Stomach smooth muscle (tissue), 2 donors: ENCODE measurements around the gene GLI1.
"Not testable (repeated sequence)": the region's sequence is repeated elsewhere in the genome, so short reads cannot be mapped to it uniquely, and the experiment has no call there.

ENCODE experiments used
- H3K27ac ChIP-seq: one replicate; pipeline ENCODE4 v1.7.0; 2013; ENCODE audit warnings: mild to moderate bottlenecking, low read length, inconsistent platforms
- H3K27me3 ChIP-seq, 2 donors: one replicate each; pipeline ENCODE4 v1.7.0; 2013; ENCODE audit warnings: low read length in 2 of 2; ENCODE audit not compliant: insufficient read depth in 2 of 2, control insufficient read depth in 1 of 2
- H3K36me3 ChIP-seq, 2 donors: one replicate each; pipeline ENCODE4 v1.7.0; 2013; ENCODE audit warnings: low read length in 2 of 2; ENCODE audit not compliant: control insufficient read depth in 2 of 2, insufficient read depth in 2 of 2
- H3K4me1 ChIP-seq: one replicate; pipeline ENCODE4 v1.7.0; 2013; ENCODE audit warnings: low read length; ENCODE audit not compliant: control insufficient read depth, insufficient read depth
- H3K4me3 ChIP-seq, 2 donors: one replicate each; pipeline ENCODE4 v1.7.0; 2013; ENCODE audit warnings: low read length in 2 of 2
- H3K9ac ChIP-seq, 2 donors: one replicate each; pipeline ENCODE4 v1.7.0; 2013; ENCODE audit warnings: low read length in 2 of 2, mild to moderate bottlenecking in 1 of 2
- H3K9me3 ChIP-seq, 2 donors: one replicate each; pipeline ENCODE4 v1.7.0; 2013; ENCODE audit warnings: low read length in 2 of 2; ENCODE audit not compliant: control insufficient read depth in 2 of 2
- donor health status: healthy.
- donor health status: Pancreatic carcinoma.

GLI1 gene

DNA sequence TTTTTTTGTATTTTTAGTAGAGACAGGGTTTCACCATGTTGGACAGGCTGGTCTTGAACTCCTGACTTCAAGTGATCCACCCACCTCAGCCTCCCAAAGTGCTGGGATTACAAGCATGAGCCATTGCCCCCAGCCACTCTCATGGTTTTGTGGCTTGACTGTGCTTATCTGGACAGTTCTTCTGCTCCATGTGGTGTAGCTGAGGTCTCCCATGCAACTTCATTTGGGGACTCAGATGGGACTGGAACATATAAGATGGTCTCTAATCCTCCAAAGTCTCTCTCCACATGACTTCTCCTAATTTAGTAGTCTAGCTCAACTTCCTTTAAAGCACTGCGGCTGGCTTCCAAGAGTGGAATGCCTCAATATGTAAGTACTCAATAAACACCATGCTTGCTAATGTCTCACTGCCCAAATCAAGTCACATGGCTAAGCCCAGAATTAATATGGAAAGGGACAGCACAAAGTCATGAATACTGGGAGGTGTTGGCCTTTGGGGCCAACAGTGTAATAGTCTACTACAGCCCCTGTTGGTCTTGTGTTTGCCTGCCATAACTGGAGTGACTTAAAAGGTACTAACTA, 17.6 kb upstream of the GLI1 start:
- H3K27ac ChIP-seq: no peak overlapping the region
- H3K36me3 ChIP-seq: no peaks in the 10 kb centered on the region
- no peak overlapping the region for H3K9ac ChIP-seq
- no peaks in the 10 kb centered on the region for H3K9me3 ChIP-seq
- H3K27me3 ChIP-seq: no peaks in the 10 kb centered on the region
- H3K4me1 ChIP-seq: no peaks in the 10 kb centered on the region
- no peak overlapping the region for H3K4me3 ChIP-seq

DNA sequence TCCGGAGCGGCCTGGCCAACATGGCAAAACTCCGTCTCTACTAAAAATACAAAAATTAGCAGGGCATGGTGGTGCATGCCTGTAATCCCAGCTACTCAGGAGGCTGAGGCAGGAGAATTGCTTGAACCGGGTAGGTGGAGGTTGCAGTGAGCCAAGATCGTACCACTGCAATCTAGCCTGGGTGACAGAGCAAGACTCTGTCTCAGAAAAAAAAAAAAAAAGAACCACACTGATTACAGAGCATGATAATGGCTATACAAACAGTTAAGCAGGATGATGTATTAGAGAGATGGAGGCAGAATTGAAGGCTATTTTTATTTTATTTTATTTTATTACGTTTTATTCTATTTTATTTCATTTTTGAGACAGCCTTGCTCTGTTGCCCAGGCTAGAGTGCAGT, 15.2 kb upstream of the GLI1 start:
- H3K9ac ChIP-seq, H3K36me3 ChIP-seq, H3K4me3 ChIP-seq, H3K27me3 ChIP-seq, H3K4me1 ChIP-seq, H3K27ac ChIP-seq, H3K9me3 ChIP-seq: not testable (repeated sequence)

DNA sequence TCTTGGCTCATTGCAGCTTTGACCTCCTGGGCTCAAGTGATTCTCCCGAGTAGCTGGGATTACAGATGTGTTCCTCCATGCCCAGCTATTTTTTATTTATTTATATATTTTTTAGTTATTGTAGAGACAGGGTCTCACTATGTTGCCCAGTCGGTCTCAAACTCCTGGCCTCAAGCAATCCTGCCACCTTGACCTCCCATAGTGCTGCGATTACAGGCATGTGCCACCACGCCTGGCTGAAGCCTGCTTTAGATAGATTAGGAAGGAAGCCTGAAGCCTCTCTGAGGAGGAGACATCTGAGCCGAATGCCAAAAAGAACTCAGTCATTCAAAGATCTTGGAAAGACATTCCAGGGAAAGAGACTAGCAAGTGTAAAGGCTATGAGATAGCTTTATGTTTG, 14.8 kb upstream of the GLI1 start:
- Histone ChIP-seq H3K36me3 (no peaks in the 10 kb centered on the region), H3K9me3 (peaks cover 0 to 2% of the 10 kb centered on the region in 2 donors), H3K4me1 (no peaks in the 10 kb centered on the region), H3K27ac (no peak overlapping the region), H3K9ac (no peak overlapping the region), H3K27me3 (no peaks in the 10 kb centered on the region), H3K4me3 (no peak overlapping the region)

DNA sequence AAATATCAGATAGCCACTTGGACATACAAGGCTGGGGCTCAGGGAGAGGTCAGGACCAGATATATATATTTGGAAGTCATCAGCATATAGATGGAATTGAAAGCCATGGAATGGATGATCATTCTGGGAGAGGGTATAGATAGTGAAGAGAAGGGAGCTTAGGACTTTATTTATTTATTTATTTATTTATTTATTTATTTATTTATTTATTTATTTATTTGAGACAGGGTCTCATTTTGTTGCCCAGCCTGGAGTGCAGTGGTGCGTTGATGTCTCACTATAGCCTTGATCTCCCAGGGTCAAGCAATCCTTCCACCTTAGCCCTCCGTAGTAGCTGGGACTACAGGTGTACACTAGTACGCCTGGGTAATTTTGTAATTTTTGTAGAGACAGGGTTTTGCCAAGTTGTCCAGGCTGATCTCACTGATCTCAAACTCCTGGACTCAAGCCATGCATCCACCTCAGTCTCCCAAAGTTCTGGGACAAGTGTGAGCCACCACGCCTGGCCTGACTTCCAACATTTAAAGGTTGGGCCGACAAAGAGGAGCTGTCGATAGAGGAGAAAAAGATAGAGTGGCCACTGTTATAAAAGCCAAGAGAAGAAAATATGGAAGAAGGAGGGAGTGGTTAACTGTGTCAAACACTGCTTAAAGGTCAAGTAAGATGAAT, 13.2 kb upstream of the GLI1 start:
- H3K9me3 ChIP-seq: peaks cover 0 to 2% of the 10 kb centered on the region in 2 donors
- H3K27me3 ChIP-seq: no peaks in the 10 kb centered on the region
- H3K4me3 ChIP-seq: no peak overlapping the region
- H3K4me1 ChIP-seq: peaks cover 2% of the 10 kb centered on the region
- H3K36me3 ChIP-seq: no peaks in the 10 kb centered on the region
- H3K27ac ChIP-seq: no peak overlapping the region
- H3K9ac ChIP-seq: no peak overlapping the region

DNA sequence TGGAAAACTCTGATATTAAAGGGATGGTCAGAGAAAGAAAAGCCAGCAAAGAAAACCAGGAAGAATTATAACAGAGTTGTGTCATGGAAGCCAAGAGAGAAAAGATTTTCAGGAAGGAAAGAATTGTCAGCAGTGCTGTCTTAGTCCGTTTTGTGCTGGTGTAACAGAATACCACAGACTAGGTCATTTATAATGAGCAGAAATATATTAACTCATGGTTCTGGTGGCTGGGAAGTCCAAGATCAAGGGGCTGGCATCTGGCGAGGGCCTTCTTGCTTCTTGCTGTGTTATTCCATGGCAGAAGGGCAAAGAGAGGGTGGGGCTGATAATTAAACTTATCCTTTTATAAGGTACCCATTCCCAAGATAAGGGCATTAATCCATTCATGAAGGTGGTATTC, 10.9 kb upstream of the GLI1 start:
- Histone ChIP-seq H3K9ac (no peak overlapping the region), H3K27me3 (no peaks in the 10 kb centered on the region), H3K4me3 (no peak overlapping the region), H3K36me3 (no peaks in the 10 kb centered on the region), H3K4me1 (peaks cover 17% of the 10 kb centered on the region), H3K27ac (no peak overlapping the region), H3K9me3 (peaks cover 0 to 2% of the 10 kb centered on the region in 2 donors)

DNA sequence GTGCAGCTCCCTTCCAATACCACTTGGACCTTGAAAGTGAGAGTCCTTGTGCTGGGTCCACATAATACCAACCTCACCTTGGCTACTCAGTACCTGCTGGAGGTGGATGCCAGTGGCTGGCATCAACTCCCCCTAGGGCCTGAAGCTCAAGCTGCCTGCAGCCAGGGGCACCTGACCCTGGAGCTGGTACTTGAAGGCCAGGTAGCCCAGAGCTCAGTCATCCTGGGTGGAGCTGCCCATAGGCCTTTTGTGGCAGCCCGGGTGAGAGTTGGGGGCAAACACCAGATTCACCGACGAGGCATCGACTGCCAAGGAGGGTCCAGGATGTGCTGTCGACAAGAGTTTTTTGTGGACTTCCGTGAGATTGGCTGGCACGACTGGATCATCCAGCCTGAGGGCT, 10.2 kb upstream of the GLI1 start:
- Histone ChIP-seq H3K36me3 (no peaks in the 10 kb centered on the region), H3K9me3 (peaks cover 0 to 2% of the 10 kb centered on the region in 2 donors), H3K27ac (no peak overlapping the region), H3K9ac (no peak overlapping the region), H3K27me3 (no peaks in the 10 kb centered on the region), H3K4me3 (no peak overlapping the region), H3K4me1 (peaks cover 17% of the 10 kb centered on the region)

DNA sequence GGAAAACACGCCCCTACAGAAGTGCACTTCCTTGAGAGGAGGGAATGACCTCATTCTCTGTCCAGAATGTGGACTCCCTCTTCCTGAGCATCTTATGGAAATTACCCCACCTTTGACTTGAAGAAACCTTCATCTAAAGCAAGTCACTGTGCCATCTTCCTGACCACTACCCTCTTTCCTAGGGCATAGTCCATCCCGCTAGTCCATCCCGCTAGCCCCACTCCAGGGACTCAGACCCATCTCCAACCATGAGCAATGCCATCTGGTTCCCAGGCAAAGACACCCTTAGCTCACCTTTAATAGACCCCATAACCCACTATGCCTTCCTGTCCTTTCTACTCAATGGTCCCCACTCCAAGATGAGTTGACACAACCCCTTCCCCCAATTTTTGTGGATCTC, 9.5 kb upstream of the GLI1 start:
- H3K9ac ChIP-seq: no peak overlapping the region
- H3K9me3 ChIP-seq: peaks cover 0 to 2% of the 10 kb centered on the region in 2 donors
- no peak overlapping the region for H3K4me3 ChIP-seq

DNA sequence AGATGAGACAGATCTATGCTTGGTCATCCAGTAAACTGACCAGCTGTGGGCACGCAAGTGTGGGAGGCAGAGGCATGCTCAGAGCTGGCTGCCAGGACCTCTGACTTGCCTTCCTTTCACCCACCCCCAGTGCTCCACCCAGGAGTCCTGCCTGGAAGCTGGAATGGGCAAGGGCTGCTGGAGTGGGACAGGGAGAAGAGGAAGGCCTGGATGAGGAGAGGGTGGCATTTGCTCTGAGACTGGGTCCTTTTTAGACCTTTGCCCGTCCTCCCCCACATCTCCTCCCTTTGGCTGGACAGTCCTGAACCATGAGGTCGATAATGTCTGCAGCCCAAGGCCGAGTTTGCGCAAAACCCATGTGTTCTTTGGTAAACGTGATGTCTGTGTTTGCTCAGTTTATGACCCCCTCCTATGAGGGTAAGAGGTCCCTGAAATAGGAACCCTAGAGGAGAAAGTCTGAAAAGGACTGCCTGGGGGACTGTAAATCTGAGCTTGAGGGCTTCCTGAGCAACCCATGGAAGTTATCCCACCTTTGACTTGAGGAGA, 8.3 kb upstream of the GLI1 start:
- H3K27me3 ChIP-seq: peaks cover 3 to 6% of the 10 kb centered on the region in 2 donors
- peaks cover 0 to 2% of the 10 kb centered on the region in 2 donors for H3K9me3 ChIP-seq
- no peaks in the 10 kb centered on the region for H3K36me3 ChIP-seq
- no peak overlapping the region for H3K9ac ChIP-seq
- H3K4me1 ChIP-seq: peaks cover 20% of the 10 kb centered on the region
- no peak overlapping the region for H3K27ac ChIP-seq
- H3K4me3 ChIP-seq: no peak overlapping the region

More for the DNA sequence above, 9.5 kb upstream of the GLI1 start:
- H3K27me3 ChIP-seq: no peaks in the 10 kb centered on the region
- H3K4me1 ChIP-seq: peaks cover 17% of the 10 kb centered on the region
- H3K36me3 ChIP-seq: no peaks in the 10 kb centered on the region
- no peak overlapping the region for H3K27ac ChIP-seq

DNA sequence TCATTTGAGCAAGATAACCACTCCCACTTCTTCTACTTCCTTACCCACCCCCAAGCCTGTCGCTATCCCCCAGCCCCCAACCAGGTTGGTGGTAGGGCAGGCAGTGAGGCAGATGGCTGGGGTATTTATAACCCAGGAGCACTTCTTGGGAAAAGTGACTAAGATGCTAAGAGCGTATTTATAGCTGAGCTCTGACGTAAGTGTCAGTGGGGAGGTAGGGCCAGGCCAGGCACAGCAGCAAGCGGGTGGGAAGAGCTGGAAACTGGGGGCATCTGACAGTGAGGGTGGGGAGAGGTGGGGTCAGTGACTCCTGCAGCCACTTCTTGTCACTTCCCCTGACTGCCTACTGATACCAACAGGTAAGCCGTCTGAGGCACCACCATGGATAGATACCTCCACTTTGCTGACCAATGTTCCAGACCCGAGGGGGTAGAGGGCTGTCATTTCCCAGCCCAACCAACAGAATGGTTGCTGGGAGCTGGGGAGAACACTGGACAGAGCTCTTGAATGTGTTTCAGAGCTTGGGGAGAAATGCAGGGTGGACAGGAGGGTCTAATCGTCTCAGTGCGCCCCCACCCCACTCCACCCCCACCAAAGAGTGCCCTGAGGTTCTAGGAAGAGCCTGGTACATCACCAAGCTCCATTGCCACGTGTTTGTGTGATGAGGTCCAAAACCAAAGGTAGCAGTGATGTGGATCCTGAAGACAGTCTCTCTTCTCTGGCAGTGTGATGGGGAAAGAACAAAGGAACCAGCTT, 7.2 kb upstream of the GLI1 start:
- peaks cover 20% of the 10 kb centered on the region for H3K4me1 ChIP-seq
- H3K9me3 ChIP-seq: peaks cover 0 to 2% of the 10 kb centered on the region in 2 donors
- peak overlapping the region; percentile 36 to 63 for H3K9ac ChIP-seq
- H3K36me3 ChIP-seq: no peaks in the 10 kb centered on the region
- peak overlapping the region; percentile 49 for H3K27ac ChIP-seq
- peak overlapping the region; percentile 29 to 52 for H3K4me3 ChIP-seq
- H3K27me3 ChIP-seq: peaks cover 3 to 7% of the 10 kb centered on the region in 2 donors

DNA sequence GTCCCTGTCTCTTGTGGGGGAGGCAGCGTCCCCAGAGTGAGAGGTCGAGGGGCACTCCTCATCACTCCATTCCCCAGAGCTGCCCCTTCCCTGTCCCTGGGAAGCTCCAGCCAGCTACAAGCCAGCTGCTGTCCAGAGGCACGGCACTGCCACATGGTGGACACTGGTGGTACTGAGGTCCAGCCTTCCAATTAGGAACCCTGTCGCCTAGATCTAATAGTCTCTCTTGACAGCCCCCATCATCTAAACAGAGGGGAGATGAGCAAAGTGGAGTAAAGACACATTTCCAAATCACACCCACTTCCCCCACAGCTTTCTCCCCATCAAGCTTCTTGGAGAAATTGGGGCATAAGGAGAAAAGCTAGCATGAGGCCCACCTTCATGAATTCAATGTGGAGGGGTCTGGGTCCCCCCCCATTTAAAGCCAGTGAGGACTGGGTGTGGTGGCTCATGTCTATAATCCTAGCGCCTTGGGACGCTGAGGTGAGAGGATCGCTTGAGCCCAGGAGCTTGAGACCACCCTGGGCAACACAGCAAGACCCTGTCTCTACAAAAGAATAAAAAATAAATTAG, 6.6 kb upstream of the GLI1 start:
- peak overlapping the region; percentile 49 for H3K27ac ChIP-seq
- peak overlapping the region; percentile 29 to 52 for H3K4me3 ChIP-seq

More for the DNA sequence above, 6.6 kb upstream of the GLI1 start:
- no peaks in the 10 kb centered on the region for H3K36me3 ChIP-seq
- H3K27me3 ChIP-seq: peaks cover 3 to 7% of the 10 kb centered on the region in 2 donors
- H3K9me3 ChIP-seq: peaks cover 0 to 2% of the 10 kb centered on the region in 2 donors
- H3K4me1 ChIP-seq: peaks cover 20% of the 10 kb centered on the region
- no peak overlapping the region for H3K9ac ChIP-seq
